DMS114 treated with DMSO at 0.1 percent for 48 hours (cell line): ENCODE results near the gene INPP5E.
A peak's percentile ranks its signal among the peaks of the same experiment; 100 is the strongest.

ENCODE experiments used
- DNase-seq: peaks from one replicate; lab custom pipeline; 2025; ENCODE audit not compliant: unreplicated experiment; lab: John Stamatoyannopoulos, UW

Gene INPP5E

GRCh38 chr9:136439481-136440408 is at the start of gene INPP5E:
INPP5E (minus strand) TSS chr9:136439845; CDS start chr9:136439419, 426 bp downstream.
- DNase-seq = peak; percentile 14

GRCh38 chr9:136488247-136489214 is 48.9 kb upstream of the INPP5E start:
- DNase-seq = no peak

DNA sequence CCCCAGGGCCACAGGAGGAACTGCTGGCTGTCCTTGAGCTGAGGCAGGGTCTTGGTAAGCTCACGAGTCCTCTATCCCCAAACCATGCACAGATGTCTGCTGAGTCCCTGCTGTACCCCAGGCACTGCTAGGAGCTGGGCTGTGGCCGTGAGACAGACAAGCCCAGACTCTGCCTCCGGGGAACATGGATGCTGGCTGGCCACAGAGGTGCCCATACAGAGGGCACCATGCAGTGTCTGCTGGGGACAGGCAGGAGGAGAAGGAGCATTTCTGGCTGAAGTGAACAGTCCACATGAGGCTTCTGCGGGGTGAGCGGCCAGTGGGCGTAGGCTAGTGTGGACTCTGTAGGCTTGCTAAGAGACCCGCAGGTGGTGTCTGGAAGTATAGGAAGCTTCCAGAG is 48.0 kb upstream of the INPP5E start:
- DNase-seq = no peak

DNA sequence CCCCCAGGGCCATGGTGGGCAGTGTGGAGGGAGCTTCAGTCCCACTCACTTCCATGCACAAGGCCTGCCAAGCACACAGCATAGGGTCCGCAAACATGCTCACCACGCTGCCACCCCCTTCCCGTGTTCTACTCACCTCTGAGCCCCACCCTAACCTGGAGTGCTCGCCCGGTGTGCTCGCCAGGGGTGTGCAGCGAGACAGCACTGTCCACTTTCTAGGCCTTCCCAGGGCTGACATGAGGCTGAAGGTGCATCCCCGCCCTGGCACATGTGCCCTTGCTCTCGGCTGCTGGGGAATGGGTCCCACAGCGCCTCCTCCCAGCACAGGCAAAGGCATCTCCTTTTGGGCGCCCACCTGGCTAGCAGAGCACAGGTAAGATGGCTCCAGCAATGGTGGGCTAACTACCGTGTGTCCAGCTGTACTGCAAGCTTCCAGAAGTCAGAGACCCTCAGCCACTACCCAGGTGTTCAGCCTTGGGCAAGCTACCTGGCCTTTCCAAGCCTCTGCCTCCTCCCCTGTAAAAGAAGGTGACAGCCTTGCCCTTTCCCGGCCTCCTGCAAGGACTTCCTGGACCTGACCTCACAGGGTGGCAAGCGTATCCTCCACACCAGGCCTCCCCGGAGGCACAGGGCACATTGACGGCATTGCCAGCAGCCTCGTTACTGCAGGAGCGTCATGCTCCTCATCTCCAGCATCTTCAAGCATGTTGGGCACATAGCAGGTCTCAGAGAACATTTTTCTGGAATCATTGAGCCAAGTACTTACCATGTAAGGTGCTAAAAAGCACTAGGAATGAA is 47.4 kb upstream of the INPP5E start:
- DNase-seq = no peak

DNA sequence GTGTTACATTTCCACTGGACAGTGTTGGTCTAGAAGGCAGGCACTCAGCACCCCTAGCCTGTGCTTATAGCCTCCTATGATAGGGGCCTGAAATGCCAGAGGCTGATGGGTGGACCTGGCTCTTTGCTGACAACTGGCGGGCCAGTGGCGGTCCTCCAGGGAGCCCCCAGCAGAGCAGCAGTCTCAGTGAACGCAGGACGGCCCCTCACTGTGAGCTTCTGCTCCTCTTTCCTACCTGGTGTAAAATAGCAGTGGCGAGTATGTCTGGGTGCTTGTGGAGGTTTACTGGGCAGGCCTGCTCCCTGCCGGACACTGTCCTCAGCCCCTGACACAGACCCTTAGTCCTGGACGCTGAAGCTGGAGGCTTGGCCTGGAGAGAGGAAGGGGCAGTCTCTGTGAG is 46.5 kb upstream of the INPP5E start:
- DNase-seq = no peak

- peak; percentile 54 for DNase-seq
Observed at GRCh38 chr9:136485049-136486045, 45.7 kb upstream of the INPP5E start.

- DNase-seq = no peak
Observed at GRCh38 chr9:136484153-136485048, 44.8 kb upstream of the INPP5E start.

DNA sequence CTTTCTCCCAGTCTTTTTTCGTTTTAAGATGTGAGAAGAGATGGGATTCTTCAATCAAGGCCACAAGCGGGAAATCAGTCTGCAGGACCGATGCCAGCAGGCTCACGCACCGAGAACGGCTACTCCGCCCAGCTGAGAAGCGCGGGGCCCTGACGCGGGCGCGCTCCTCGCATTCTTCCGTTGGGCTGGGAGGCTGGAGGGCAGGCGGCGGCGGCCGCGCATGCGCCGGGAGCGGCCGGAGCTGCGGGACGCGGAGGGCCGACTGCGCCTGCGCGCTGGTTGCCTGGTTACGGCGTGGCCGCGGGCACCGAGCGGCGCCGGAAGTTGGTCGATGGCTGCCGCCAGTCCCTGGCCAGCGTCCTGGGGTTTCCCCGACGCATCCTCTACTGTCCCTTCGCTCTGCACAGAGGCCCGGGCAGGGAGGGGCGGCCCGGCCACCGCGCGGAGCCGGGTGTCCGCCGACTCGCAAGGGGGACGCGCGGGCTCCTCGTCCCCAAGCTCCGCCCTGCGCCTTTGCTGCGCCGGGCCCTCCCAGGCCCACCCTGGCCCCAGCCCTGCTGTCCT is 44.0 kb upstream of the INPP5E start:
- DNase-seq = peak; percentile 85

DNA sequence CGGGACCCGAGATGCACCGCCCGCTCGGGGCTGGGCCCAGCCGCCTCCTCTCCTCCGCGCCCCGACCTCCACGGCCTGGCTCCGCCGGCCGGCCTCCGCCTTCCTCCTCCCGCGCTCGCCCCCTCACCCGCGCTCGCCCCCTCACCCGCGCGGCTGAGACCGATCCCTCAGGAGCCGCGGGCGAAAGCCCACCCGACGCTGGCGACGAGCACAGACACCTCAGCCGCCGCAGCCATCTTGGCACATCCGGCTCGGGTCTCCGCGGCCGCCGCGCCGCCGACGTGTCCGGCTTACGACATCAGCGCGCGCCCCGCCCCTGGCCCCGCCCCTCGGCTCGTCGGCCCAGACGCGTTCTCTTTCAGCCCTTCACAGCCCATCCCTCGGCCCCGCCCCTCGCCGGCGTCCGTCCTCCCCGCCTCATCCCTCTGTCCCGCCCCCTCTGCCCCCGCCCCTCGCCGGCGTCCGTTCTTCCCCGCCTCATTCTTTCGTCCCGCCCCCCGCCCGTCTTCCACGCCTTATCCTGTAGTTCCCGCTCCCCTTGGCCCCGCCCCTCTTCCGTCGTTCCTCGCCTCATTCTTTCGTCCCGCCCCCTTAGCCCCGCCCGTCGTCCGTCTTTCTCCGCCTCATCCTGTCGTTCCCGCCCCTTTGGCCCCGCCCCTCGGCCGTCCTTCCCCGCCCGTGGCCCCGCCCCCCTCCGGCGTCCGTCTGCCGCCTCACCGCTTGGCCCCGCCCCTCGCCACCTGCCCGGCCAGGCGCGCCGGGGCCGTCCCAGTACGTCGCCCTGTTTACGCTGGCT is 43.3 kb upstream of the INPP5E start, which contains the start of gene SEC16A:
TSS of gene SEC16A (minus strand) at position 248 of the 796 bp plus-strand sequence. CDS start 5,425 bp downstream, outside the sequence.
- peak; percentile 96 for DNase-seq

- peak; percentile 8 for DNase-seq
Observed at GRCh38 chr9:136482046-136482792, 42.6 kb upstream of the INPP5E start.

DNA sequence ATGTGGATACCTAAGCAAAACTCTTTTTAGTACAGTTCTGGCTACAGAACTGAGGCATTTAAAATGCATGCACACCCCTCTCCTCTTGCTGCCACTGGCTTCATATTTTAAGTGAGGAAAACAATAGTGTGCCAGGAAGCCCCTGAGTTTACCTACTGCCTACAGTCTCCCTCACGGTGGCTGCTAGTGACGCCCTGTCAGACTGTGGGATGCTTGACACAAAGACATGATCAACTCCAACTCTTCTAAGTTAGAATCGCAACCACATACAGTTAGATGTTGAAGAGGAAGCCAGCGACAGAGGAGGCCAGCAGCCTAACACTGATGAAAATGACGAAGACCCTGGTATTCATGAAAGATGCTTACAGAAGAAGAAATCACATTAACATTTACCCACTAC is 41.9 kb upstream of the INPP5E start:
- no peak for DNase-seq

- DNase-seq = no peak
Observed at GRCh38 chr9:136476369-136477150, 36.9 kb upstream of the INPP5E start.

- no peak for DNase-seq
Observed at GRCh38 chr9:136474974-136475865, 35.6 kb upstream of the INPP5E start.

- DNase-seq = no peak
Observed at GRCh38 chr9:136474021-136474640, 34.5 kb upstream of the INPP5E start.
